ENCODE data around the gene LLGL1. TPM values are rescaled to one million over a fixed set of nuclear protein-coding genes. Genes with fewer than 3 reads are reported as not detected.

LLGL1 gene
- total RNA-seq, 1 donor from 2014 or later, result 25.3 TPM

GRCh38 chr17:18245038-18245776, 19.8 kb downstream of the LLGL1 start:
- Histone ChIP-seq H3K27me3 (no peaks in the 10 kb centered on the region), H3K27ac (no peak overlapping the region), H3K9me3 (no peaks in the 10 kb centered on the region), H3K4me1 (peaks cover 0 to 2% of the 10 kb centered on the region in 2 donors), H3K4me3 (no peak overlapping the region), H3K36me3 (peaks cover 64 to 78% of the 10 kb centered on the region in 2 donors)
- DNase-seq (ENCODE audit: low spot score in 2 of 2), result no peak
- no peak for TF ChIP-seq CTCF (IDR thresholded peaks at IDR 0.05)
- intact Hi-C loops (cut with DNase I), result no loop called here

GRCh38 chr17:18246109-18246725, 20.8 kb downstream of the LLGL1 start:
- Histone ChIP-seq H3K4me3 (no peak overlapping the region), H3K9me3 (no peaks in the 10 kb centered on the region), H3K36me3 (peaks cover 74 to 79% of the 10 kb centered on the region in 2 donors), H3K27ac (no peak overlapping the region), H3K27me3 (no peaks in the 10 kb centered on the region), H3K4me1 (peaks cover 0 to 2% of the 10 kb centered on the region in 2 donors)
- TF ChIP-seq CTCF (IDR thresholded peaks at IDR 0.05), result no peak
- DNase-seq (ENCODE audit: low spot score in 2 of 2), result no peak
- intact Hi-C loops (cut with DNase I), result no loop called here

GRCh38 chr17:18246880-18247612, 21.6 kb downstream of the LLGL1 start:
- no peak for DNase-seq (ENCODE audit: low spot score in 2 of 2)
- H3K4me1 ChIP-seq, result peaks cover 0 to 2% of the 10 kb centered on the region in 2 donors
- H3K27me3 ChIP-seq, result no peaks in the 10 kb centered on the region
- TF ChIP-seq CTCF (IDR thresholded peaks at IDR 0.05), result no peak
- peaks cover 82 to 86% of the 10 kb centered on the region in 2 donors for H3K36me3 ChIP-seq
- H3K27ac ChIP-seq, result no peak overlapping the region
- intact Hi-C loops (cut with DNase I), result no loop called here
- H3K9me3 ChIP-seq, result no peaks in the 10 kb centered on the region
- no peak overlapping the region for H3K4me3 ChIP-seq

GRCh38 chr17:18247613-18248001, 22.2 kb downstream of the LLGL1 start:
- Histone ChIP-seq H3K4me1 (peaks cover 0 to 2% of the 10 kb centered on the region in 2 donors), H3K36me3 (peaks cover 86 to 91% of the 10 kb centered on the region in 2 donors), H3K27ac (peak overlapping the region in 1 of 2 donors; percentile 48), H3K27me3 (no peaks in the 10 kb centered on the region), H3K9me3 (no peaks in the 10 kb centered on the region), H3K4me3 (no peak overlapping the region)
- no peak for DNase-seq (ENCODE audit: low spot score in 2 of 2)
- intact Hi-C loops (cut with DNase I), result no loop called here
- TF ChIP-seq CTCF (IDR thresholded peaks at IDR 0.05), result no peak

GRCh38 chr17:18248300-18248731, 22.9 kb downstream of the LLGL1 start:
- peaks cover 0 to 2% of the 10 kb centered on the region in 2 donors for H3K4me1 ChIP-seq
- H3K4me3 ChIP-seq, result no peak overlapping the region
- no peaks in the 10 kb centered on the region for H3K27me3 ChIP-seq
- peak; percentile 45 to 63 (median 56) for TF ChIP-seq CTCF (IDR thresholded peaks at IDR 0.05)
- intact Hi-C loops (cut with DNase I), result no loop called here
- H3K9me3 ChIP-seq, result no peaks in the 10 kb centered on the region
- H3K27ac ChIP-seq, result peak overlapping the region in 1 of 2 donors; percentile 48
- no peak for DNase-seq (ENCODE audit: low spot score in 2 of 2)
- H3K36me3 ChIP-seq, result peaks cover 92 to 97% of the 10 kb centered on the region in 2 donors
